MM.1S (cell line): ENCODE measurements around the gene PXN.

Experiments
- DNase-seq: peaks from one replicate; pipeline ENCODE4 v3.0.0-alpha.2; 2015
- H2AFZ ChIP-seq: fragments of 300-600 bp; sonication (generic); 2 replicates; pipeline ENCODE4 v1.6.0; 2016; ENCODE audit warnings: antibody characterized with exemption, low read length
- H3F3A ChIP-seq: fragments of 300-600 bp; sonication (generic); 2 replicates; pipeline ENCODE4 v1.6.1; 2016; ENCODE audit warnings: mild to moderate bottlenecking, antibody characterized with exemption, low read length, moderate library complexity, mixed read lengths; ENCODE audit not compliant: insufficient read depth
- H3K27ac ChIP-seq: fragments of 300-600 bp; sonication (generic); 2 replicates; pipeline ENCODE4 v1.5.1; 2016; ENCODE audit warnings: mild to moderate bottlenecking, low read length
- H3K27me3 ChIP-seq: fragments of 300-600 bp; sonication (generic); replicated peaks from 2 replicates; pipeline ENCODE4 v1.6.0; 2016; ENCODE audit warnings: low read length; ENCODE audit not compliant: insufficient read depth
- H3K36me3 ChIP-seq: fragments of 300-600 bp; sonication (generic); replicated peaks from 2 replicates; pipeline ENCODE4 v1.6.1; 2016; ENCODE audit warnings: mild to moderate bottlenecking, low read length, mixed read lengths; ENCODE audit not compliant: insufficient read depth
- H3K4me1 ChIP-seq: fragments of 300-600 bp; sonication (generic); 2 replicates; pipeline ENCODE4 v1.6.1; 2016; ENCODE audit warnings: low read length, mixed read lengths
- H3K4me2 ChIP-seq: fragments of 300-600 bp; sonication (generic); 2 replicates; pipeline ENCODE4 v1.6.0; 2016; ENCODE audit warnings: low read depth, low read length
- H3K4me3 ChIP-seq: fragments of 300-600 bp; sonication (generic); 2 replicates; pipeline ENCODE4 v1.5.1; 2016; ENCODE audit warnings: low read length, mixed read lengths
- H3K79me2 ChIP-seq: fragments of 300-600 bp; sonication (generic); 2 replicates; pipeline ENCODE4 v1.6.1; 2016; ENCODE audit warnings: mixed run types, low read length, mixed read lengths
- H3K9ac ChIP-seq: fragments of 300-600 bp; sonication (generic); 2 replicates; pipeline ENCODE4 v1.6.1; 2016; ENCODE audit warnings: low read length, mixed read lengths
- H3K9me2 ChIP-seq: fragments of 300-600 bp; sonication (generic); replicated peaks from 2 replicates; pipeline ENCODE4 v1.6.1; 2016; ENCODE audit warnings: mild to moderate bottlenecking, low read length, mixed read lengths; ENCODE audit not compliant: insufficient read depth
- H3K9me3 ChIP-seq: fragments of 300-600 bp; sonication (generic); replicated peaks from 2 replicates; pipeline ENCODE4 v1.6.1; 2016; ENCODE audit warnings: mild to moderate bottlenecking, low read length, mixed read lengths; ENCODE audit not compliant: insufficient read depth
- H4K20me1 ChIP-seq: fragments of 300-600 bp; sonication (generic); 2 replicates; pipeline ENCODE4 v1.6.1; 2016; ENCODE audit warnings: mild to moderate bottlenecking, low read length, moderate library complexity, mixed read lengths; ENCODE audit not compliant: insufficient read depth
- EZH2 ChIP-seq: fragments of 300-600 bp; sonication (generic); optimal IDR thresholded peaks from 2 replicates; pipeline ENCODE3; 2017; ENCODE audit warnings: low read depth, mild to moderate bottlenecking, antibody characterized with exemption, low read length, mixed read lengths
- EZH2phosphoT487 ChIP-seq: fragments of 300-600 bp; sonication (generic); IDR thresholded peaks from 2 replicates; pipeline ENCODE4 v1.6.1; 2018; ENCODE audit warnings: antibody characterized with exemption, low read length
- TF ChIP-seq, protein P1 (sequence below): fragments of 300-600 bp; sonication (generic); IDR thresholded peaks from 2 replicates; pipeline ENCODE4 v1.5.1; 2016; ENCODE audit warnings: antibody characterized with exemption, low read length, mixed read lengths

Gene PXN

DNA sequence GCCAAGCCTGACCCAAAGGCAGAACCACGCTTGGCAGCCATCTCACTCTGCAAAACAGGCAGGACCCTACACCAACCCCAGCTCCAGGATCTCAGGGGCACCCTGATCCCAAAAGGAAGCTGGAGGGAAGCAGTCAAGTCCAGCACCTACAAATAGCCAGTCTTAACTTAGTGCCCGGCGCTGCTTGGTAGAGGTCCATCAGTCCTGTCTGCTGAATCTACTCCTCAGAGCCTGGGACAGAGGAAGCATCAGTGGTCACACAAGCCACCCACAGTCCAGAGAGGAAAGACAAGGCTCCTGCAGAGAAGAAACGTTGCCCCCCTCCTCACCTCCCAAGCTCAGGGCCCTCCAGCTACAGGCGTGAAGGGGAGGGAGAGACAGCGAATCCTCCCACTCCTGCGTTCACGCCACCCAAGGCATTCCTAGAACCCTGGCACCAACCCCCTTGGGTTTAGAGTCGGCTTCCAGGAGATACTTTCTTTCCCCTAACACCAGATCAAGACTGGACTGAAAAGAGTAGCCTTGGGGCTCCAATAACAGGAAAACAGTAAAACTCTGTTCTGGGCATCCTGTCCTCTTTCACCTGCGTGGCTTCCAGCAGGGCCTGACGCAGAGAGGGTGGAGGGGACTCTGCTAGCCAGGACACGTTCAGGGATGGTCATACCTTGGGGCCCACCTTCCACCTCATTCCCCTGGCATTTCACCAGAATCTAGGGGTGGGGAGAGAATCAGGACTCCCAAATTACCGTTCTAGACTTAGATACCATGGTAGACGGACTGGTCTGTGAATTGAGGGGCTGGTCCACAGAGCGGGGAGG, 1.2 kb downstream of the PXN start:
- Histone ChIP-seq H3K27ac (no peak overlapping the region), H3K4me1 (no peaks in the 10 kb centered on the region), H3K27me3 (no peaks in the 10 kb centered on the region), H3K79me2 (no peaks in the 10 kb centered on the region), H3K4me2 (no peak overlapping the region), H3K9ac (no peak overlapping the region), H3K9me3 (no peaks in the 10 kb centered on the region), H3K4me3 (no peak overlapping the region), H3F3A (no peaks in the 10 kb centered on the region), H2AFZ (no peak overlapping the region), H3K36me3 (no peaks in the 10 kb centered on the region), H4K20me1 (no peaks in the 10 kb centered on the region), H3K9me2 (no peaks in the 10 kb centered on the region)
- TF ChIP-seq, protein P1, sequence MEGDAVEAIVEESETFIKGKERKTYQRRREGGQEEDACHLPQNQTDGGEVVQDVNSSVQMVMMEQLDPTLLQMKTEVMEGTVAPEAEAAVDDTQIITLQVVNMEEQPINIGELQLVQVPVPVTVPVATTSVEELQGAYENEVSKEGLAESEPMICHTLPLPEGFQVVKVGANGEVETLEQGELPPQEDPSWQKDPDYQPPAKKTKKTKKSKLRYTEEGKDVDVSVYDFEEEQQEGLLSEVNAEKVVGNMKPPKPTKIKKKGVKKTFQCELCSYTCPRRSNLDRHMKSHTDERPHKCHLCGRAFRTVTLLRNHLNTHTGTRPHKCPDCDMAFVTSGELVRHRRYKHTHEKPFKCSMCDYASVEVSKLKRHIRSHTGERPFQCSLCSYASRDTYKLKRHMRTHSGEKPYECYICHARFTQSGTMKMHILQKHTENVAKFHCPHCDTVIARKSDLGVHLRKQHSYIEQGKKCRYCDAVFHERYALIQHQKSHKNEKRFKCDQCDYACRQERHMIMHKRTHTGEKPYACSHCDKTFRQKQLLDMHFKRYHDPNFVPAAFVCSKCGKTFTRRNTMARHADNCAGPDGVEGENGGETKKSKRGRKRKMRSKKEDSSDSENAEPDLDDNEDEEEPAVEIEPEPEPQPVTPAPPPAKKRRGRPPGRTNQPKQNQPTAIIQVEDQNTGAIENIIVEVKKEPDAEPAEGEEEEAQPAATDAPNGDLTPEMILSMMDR: no peak
- TF ChIP-seq EZH2phosphoT487 (no peak), EZH2 (no peak)
- DNase-seq: no peak

DNA sequence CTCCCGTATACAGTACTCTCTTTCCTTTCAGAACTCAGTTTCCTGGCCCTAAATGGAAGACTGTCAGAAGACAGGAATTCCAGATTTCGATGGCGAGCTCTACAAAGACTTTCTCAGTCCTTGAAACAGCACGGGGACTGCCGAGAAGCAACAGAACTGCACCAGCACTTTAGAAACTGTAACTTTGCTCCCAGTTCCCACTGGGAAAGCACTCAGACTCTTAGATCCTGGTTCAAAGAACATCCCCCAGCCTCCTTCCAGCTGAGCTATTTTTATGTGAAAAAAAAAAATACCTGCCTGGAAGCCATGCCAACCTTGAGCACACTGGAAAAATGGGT, 1.8 kb downstream of the PXN start:
- Histone ChIP-seq H3K4me1 (no peaks in the 10 kb centered on the region), H3K9ac (no peak overlapping the region), H3K36me3 (no peaks in the 10 kb centered on the region), H3K27me3 (no peaks in the 10 kb centered on the region), H3K4me2 (no peak overlapping the region), H3K9me3 (no peaks in the 10 kb centered on the region), H3F3A (no peaks in the 10 kb centered on the region), H3K27ac (no peak overlapping the region), H3K9me2 (no peaks in the 10 kb centered on the region), H2AFZ (no peak overlapping the region), H3K4me3 (no peak overlapping the region), H3K79me2 (no peaks in the 10 kb centered on the region), H4K20me1 (no peaks in the 10 kb centered on the region)
- DNase-seq: no peak
- TF ChIP-seq EZH2 (no peak), EZH2phosphoT487 (no peak)
- TF ChIP-seq, protein P1: no peak

DNA sequence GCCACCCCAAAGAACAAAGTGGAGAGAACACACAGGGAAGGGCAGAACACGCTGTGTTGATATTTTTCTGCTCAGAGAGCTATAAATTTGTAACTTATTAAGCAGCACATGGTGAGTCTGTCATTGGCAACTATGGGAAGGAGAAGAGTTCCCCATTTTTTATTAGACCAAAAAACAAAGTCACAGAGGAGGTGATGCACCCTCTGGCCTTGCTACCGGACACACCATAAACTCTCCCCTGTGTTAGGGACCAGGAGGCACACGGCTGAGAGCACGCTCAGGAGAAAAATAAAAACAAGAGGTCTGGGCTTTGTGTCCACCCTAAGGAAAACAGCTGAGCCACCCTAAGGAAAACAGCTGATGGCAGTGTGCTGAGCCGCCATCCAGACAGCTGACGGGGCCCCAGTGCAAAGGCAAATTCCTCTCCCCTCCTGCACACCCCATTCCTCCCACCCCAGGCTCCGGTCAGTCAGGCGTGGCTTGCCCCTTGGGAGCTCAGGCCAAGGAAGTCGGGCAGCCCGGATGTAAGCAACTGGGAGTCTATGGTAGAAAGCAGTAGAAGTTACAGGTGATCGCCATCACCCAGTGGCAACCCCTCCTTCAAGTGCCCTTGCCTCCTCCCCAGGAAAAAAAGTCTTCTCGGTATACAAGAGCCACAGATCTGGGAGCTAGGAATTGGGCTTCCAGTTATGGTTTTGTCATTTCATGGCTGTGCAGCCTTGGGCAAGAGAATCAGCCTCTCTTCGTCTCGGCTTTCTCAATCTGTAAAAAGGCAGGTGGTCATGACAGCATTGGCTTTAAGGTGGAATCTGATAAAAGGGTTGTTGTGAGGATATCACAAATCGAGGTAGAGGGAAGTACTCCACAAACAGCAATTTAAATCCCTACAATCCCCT, 2.4 kb downstream of the PXN start:
- no peaks in the 10 kb centered on the region for H4K20me1 ChIP-seq
- H2AFZ ChIP-seq: no peak overlapping the region
- H3K27ac ChIP-seq: no peak overlapping the region
- H3K4me1 ChIP-seq: no peaks in the 10 kb centered on the region
- H3K4me2 ChIP-seq: no peak overlapping the region
- no peak for DNase-seq
- H3K4me3 ChIP-seq: no peak overlapping the region
- no peaks in the 10 kb centered on the region for H3K9me2 ChIP-seq
- no peaks in the 10 kb centered on the region for H3K27me3 ChIP-seq
- no peak overlapping the region for H3K9ac ChIP-seq
- H3K36me3 ChIP-seq: no peaks in the 10 kb centered on the region
- no peaks in the 10 kb centered on the region for H3K79me2 ChIP-seq
- TF ChIP-seq, protein P1: no peak
- no peak for TF ChIP-seq EZH2phosphoT487
- TF ChIP-seq EZH2: no peak
- H3F3A ChIP-seq: no peaks in the 10 kb centered on the region
- no peaks in the 10 kb centered on the region for H3K9me3 ChIP-seq
